Measurements from ENCODE around the gene SMIM35. TPM values are rescaled to one million over a fixed set of nuclear protein-coding genes. Genes with fewer than 3 reads are reported as not detected.

The SMIM35 gene
- total RNA-seq, 3 donors from 2014 or later: not detected

- Histone ChIP-seq H3K36me3 (no peaks in the 10 kb centered on the region), H3K27me3 (no peaks in the 10 kb centered on the region), H3K27ac (no peak overlapping the region), H3K4me1 (no peaks in the 10 kb centered on the region), H3K4me3 (no peak overlapping the region), H3K9me3 (no peaks in the 10 kb centered on the region)
- intact Hi-C loops (cut with DNase I; ENCODE audit: low total_unique reads): no loop called here
- TF ChIP-seq POLR2A (IDR thresholded peaks at IDR 0.05) (no peak), POLR2AphosphoS5 (IDR thresholded peaks at IDR 0.05) (no peak), CTCF (IDR thresholded peaks at IDR 0.05) (no peak)
- DNase-seq (ENCODE audit: low spot score in 2 of 2): no peak
Observed at GRCh38 chr11:118033443-118033842, 53.3 kb downstream of the SMIM35 start.

- H3K27ac ChIP-seq: no peak overlapping the region
- TF ChIP-seq CTCF (IDR thresholded peaks at IDR 0.05) (no peak), POLR2AphosphoS5 (IDR thresholded peaks at IDR 0.05) (no peak)
- DNase-seq (ENCODE audit: low spot score in 2 of 2): no peak
- H3K36me3 ChIP-seq: no peaks in the 10 kb centered on the region
- H3K27me3 ChIP-seq: no peaks in the 10 kb centered on the region
- intact Hi-C loops (cut with DNase I; ENCODE audit: low total_unique reads): no loop called here
- no peak overlapping the region for H3K4me3 ChIP-seq
- H3K9me3 ChIP-seq: no peaks in the 10 kb centered on the region
- no peaks in the 10 kb centered on the region for H3K4me1 ChIP-seq
Observed at GRCh38 chr11:118028626-118029025, 58.1 kb downstream of the SMIM35 start.

- Histone ChIP-seq H3K4me1 (no peaks in the 10 kb centered on the region), H3K27me3 (no peaks in the 10 kb centered on the region), H3K4me3 (no peak overlapping the region), H3K27ac (no peak overlapping the region), H3K9me3 (no peaks in the 10 kb centered on the region), H3K36me3 (no peaks in the 10 kb centered on the region)
- intact Hi-C loops (cut with DNase I; ENCODE audit: low total_unique reads): no loop called here
- TF ChIP-seq POLR2AphosphoS5 (IDR thresholded peaks at IDR 0.05): no peak
- TF ChIP-seq POLR2A (IDR thresholded peaks at IDR 0.05): no peak
- TF ChIP-seq CTCF (IDR thresholded peaks at IDR 0.05): no peak
- no peak for DNase-seq (ENCODE audit: low spot score in 2 of 2)
Observed at GRCh38 chr11:118027694-118028093, 59.1 kb downstream of the SMIM35 start.

GRCh38 chr11:118021146-118021545 is 65.6 kb downstream of the SMIM35 start:
- no peaks in the 10 kb centered on the region for H3K9me3 ChIP-seq
- H3K36me3 ChIP-seq: no peaks in the 10 kb centered on the region
- H3K27ac ChIP-seq: no peak overlapping the region
- no peak for TF ChIP-seq POLR2AphosphoS5 (IDR thresholded peaks at IDR 0.05)
- TF ChIP-seq CTCF (IDR thresholded peaks at IDR 0.05): no peak
- TF ChIP-seq POLR2A (IDR thresholded peaks at IDR 0.05): no peak
- H3K4me3 ChIP-seq: no peak overlapping the region
- H3K27me3 ChIP-seq: no peaks in the 10 kb centered on the region
- DNase-seq (ENCODE audit: low spot score in 2 of 2): no peak
- no peaks in the 10 kb centered on the region for H3K4me1 ChIP-seq
- intact Hi-C loops (cut with DNase I; ENCODE audit: low total_unique reads): no loop called here

- Histone ChIP-seq H3K4me3 (no peak overlapping the region), H3K4me1 (no peaks in the 10 kb centered on the region), H3K27me3 (no peaks in the 10 kb centered on the region), H3K36me3 (no peaks in the 10 kb centered on the region), H3K27ac (no peak overlapping the region), H3K9me3 (no peaks in the 10 kb centered on the region)
- DNase-seq (ENCODE audit: low spot score in 2 of 2): no peak
- TF ChIP-seq POLR2AphosphoS5 (IDR thresholded peaks at IDR 0.05) (no peak), CTCF (IDR thresholded peaks at IDR 0.05) (no peak), POLR2A (IDR thresholded peaks at IDR 0.05) (no peak)
- intact Hi-C loops (cut with DNase I; ENCODE audit: low total_unique reads): no loop called here
Observed at GRCh38 chr11:118018401-118018800, 68.4 kb downstream of the SMIM35 start.

All from breast epithelium (tissue), 4 donors.